ENCODE measurements around the gene RANBP17. TPM values are rescaled to one million over a fixed set of nuclear protein-coding genes. Genes with fewer than 3 reads are reported as not detected.

The RANBP17 gene
- total and polyA plus RNA-seq, 7 experiments from 2014 or later: 3.0 TPM; not detected in 6

DNA sequence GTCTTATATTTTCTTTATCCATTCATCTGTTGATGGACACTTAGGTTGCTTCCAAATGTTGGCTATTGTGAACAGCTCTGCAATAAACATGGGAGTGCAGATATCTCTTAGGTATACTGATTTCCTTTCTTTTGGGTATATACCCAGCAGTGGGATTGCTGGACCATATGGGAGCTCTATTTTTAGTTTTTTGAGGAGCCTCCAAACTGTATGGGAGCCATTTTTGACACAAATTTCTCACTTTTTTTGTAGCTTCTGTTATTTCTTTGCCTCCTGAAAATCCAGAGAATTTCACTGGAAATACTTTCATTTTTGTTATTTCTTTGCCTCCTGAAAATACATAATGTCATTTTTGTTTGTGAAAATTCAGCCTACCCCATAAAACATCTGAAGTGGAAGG is 15.0 kb upstream of the RANBP17 start:
- peaks cover 0 to 6% (median 1%) of the 10 kb centered on the region in 11 donors for H3K9me3 Mint-ChIP-seq
- DNase-seq (no peak), ATAC-seq (no peak)
- H3K36me3 ChIP-seq (ENCODE audit: control insufficient read depth in 2 of 3, insufficient read depth in 3 of 3, low read length in 3 of 3): no peaks in the 10 kb centered on the region
- no peaks in the 10 kb centered on the region for H3K4me1 Mint-ChIP-seq
- H3K4me3 Mint-ChIP-seq: no peak overlapping the region
- intact Hi-C loops (cut with micrococcal nuclease): no loop called here
- no peak overlapping the region for H3K4me3 ChIP-seq (ENCODE audit: low read length)
- H3K36me3 Mint-ChIP-seq: no peaks in the 10 kb centered on the region
- H3K27me3 Mint-ChIP-seq: peaks cover 0 to 22% (median 5%) of the 10 kb centered on the region in 5 donors
- no peak overlapping the region for H3K27ac Mint-ChIP-seq
- H3K9me3 ChIP-seq (ENCODE audit: control insufficient read depth in 2 of 3, low read length in 3 of 3): no peaks in the 10 kb centered on the region
- H3K4me1 ChIP-seq (ENCODE audit: control insufficient read depth in 2 of 2, insufficient read depth in 2 of 2, low read length in 2 of 2): no peaks in the 10 kb centered on the region
- no peak overlapping the region for H3K27ac ChIP-seq (ENCODE audit: low read depth, low read length)
- CTCF ChIA-PET: no interaction called here
- POLR2A ChIA-PET: no interaction called here
- H3K27me3 ChIP-seq (ENCODE audit: control insufficient read depth in 2 of 2, insufficient read depth in 2 of 2, low read length in 2 of 2): peaks cover 0 to 4% of the 10 kb centered on the region in 2 donors

DNA sequence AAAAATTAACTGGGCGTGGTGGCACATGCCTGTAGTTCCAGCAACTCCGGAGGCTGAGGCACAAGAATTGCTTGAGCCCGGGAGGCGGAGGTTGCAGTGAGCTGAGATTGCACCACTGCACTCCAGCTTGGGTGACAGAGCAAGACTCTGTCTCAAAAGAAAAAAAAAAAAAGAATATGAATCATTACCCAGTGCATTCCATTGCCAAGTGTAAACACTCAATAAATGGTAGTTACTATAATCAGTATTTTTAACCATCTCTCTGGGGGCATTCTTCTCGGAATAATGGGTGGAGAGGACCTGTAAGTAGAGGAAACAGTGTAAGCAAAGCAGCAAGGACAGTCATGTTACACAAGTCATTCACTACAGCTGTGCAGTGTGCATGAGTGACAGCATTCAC is 13.8 kb upstream of the RANBP17 start:
- H3K36me3 ChIP-seq (ENCODE audit: control insufficient read depth in 2 of 3, insufficient read depth in 3 of 3, low read length in 3 of 3): no peaks in the 10 kb centered on the region
- intact Hi-C loops (cut with micrococcal nuclease): no loop called here
- no peak for ATAC-seq
- H3K27me3 Mint-ChIP-seq: peaks cover 1 to 24% (median 9%) of the 10 kb centered on the region in 5 donors
- H3K27ac ChIP-seq (ENCODE audit: low read depth, low read length): no peak overlapping the region
- H3K4me3 ChIP-seq (ENCODE audit: low read length): no peak overlapping the region
- peaks cover 0 to 6% (median 0%) of the 10 kb centered on the region in 11 donors for H3K9me3 Mint-ChIP-seq
- H3K9me3 ChIP-seq (ENCODE audit: control insufficient read depth in 2 of 3, low read length in 3 of 3): no peaks in the 10 kb centered on the region
- ChIA-PET CTCF (no interaction called here), POLR2A (no interaction called here)
- H3K36me3 Mint-ChIP-seq: no peaks in the 10 kb centered on the region
- H3K4me3 Mint-ChIP-seq: no peak overlapping the region
- no peaks in the 10 kb centered on the region for H3K4me1 ChIP-seq (ENCODE audit: control insufficient read depth in 2 of 2, insufficient read depth in 2 of 2, low read length in 2 of 2)
- no peak for DNase-seq
- no peak overlapping the region for H3K27ac Mint-ChIP-seq
- no peaks in the 10 kb centered on the region for H3K4me1 Mint-ChIP-seq
- H3K27me3 ChIP-seq (ENCODE audit: control insufficient read depth in 2 of 2, insufficient read depth in 2 of 2, low read length in 2 of 2): peaks cover 0 to 3% of the 10 kb centered on the region in 2 donors

DNA sequence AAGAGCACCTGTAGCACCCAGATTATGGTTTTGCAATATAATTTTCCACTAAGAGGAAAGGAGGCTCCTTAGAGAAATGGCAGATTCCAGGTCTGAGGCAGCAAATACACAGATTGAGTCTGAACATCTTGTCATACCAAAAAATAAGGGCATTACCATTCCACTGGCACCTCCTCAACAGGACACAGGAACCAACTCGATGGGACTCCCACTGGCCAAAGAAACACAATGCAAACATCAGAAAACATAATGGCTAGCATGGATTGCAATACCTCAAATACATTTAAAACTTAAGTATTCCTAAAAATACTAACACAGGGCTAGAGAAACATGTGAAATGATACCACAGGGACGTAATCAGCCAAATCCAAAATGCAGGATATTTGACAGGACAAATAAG is 12.4 kb upstream of the RANBP17 start:
- Mint-ChIP-seq H3K27me3 (peaks cover 2 to 24% (median 9%) of the 10 kb centered on the region in 5 donors), H3K9me3 (peaks cover 0 to 6% (median 0%) of the 10 kb centered on the region in 11 donors), H3K27ac (no peak overlapping the region), H3K4me3 (no peak overlapping the region), H3K36me3 (no peaks in the 10 kb centered on the region), H3K4me1 (no peaks in the 10 kb centered on the region)
- no peak overlapping the region for H3K27ac ChIP-seq (ENCODE audit: low read depth, low read length)
- ATAC-seq: no peak
- H3K4me1 ChIP-seq (ENCODE audit: control insufficient read depth in 2 of 2, insufficient read depth in 2 of 2, low read length in 2 of 2): no peaks in the 10 kb centered on the region
- intact Hi-C loops (cut with micrococcal nuclease): no loop called here
- no peak for DNase-seq
- peaks cover 0 to 3% of the 10 kb centered on the region in 2 donors for H3K27me3 ChIP-seq (ENCODE audit: control insufficient read depth in 2 of 2, insufficient read depth in 2 of 2, low read length in 2 of 2)
- no peaks in the 10 kb centered on the region for H3K36me3 ChIP-seq (ENCODE audit: control insufficient read depth in 2 of 3, insufficient read depth in 3 of 3, low read length in 3 of 3)
- CTCF ChIA-PET: no interaction called here
- POLR2A ChIA-PET: no interaction called here
- no peak overlapping the region for H3K4me3 ChIP-seq (ENCODE audit: low read length)
- no peaks in the 10 kb centered on the region for H3K9me3 ChIP-seq (ENCODE audit: control insufficient read depth in 2 of 3, low read length in 3 of 3)

DNA sequence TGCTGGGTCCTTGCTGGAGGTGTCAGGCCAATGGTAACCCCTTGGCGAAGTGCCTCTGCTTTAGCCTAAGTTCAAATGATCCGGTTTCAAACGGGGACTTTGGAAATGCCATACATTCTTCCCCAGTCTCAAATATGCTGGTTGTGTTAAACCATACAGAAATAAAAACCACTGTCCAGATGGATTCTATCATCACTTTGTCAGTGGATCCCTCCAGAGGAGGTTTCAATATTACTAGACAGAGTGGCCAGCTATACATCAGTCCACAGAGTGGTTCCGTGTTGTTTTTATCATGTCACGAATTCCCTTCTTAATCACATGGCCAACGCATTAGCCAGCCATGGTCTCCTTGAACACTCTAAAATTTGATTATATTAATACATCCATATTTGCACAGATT is 7.3 kb upstream of the RANBP17 start:
- Mint-ChIP-seq H3K4me1 (no peaks in the 10 kb centered on the region), H3K27me3 (peaks cover 2 to 29% (median 17%) of the 10 kb centered on the region in 5 donors), H3K4me3 (no peak overlapping the region), H3K27ac (no peak overlapping the region), H3K9me3 (peaks cover 5 to 19% (median 11%) of the 10 kb centered on the region in 11 donors), H3K36me3 (peaks cover 0 to 9% (median 9%) of the 10 kb centered on the region in 5 donors)
- H3K4me1 ChIP-seq (ENCODE audit: control insufficient read depth in 2 of 2, insufficient read depth in 2 of 2, low read length in 2 of 2): no peaks in the 10 kb centered on the region
- intact Hi-C loops (cut with micrococcal nuclease): no loop called here
- ChIA-PET POLR2A (no interaction called here), CTCF (interaction anchor here (0.6 to 0.7 kb wide), 2 partner anchors 138 to 947 kb away, joined by 3 to 6 read pairs; no protein-coding TSS in a partner anchor)
- H3K27ac ChIP-seq (ENCODE audit: low read depth, low read length): no peak overlapping the region
- H3K27me3 ChIP-seq (ENCODE audit: control insufficient read depth in 2 of 2, insufficient read depth in 2 of 2, low read length in 2 of 2): peaks cover 0 to 3% of the 10 kb centered on the region in 2 donors
- peaks cover 0 to 4% (median 0%) of the 10 kb centered on the region in 3 experiments for H3K9me3 ChIP-seq (ENCODE audit: control insufficient read depth in 2 of 3, low read length in 3 of 3)
- H3K36me3 ChIP-seq (ENCODE audit: control insufficient read depth in 2 of 3, insufficient read depth in 3 of 3, low read length in 3 of 3): no peaks in the 10 kb centered on the region
- no peak for ATAC-seq
- no peak overlapping the region for H3K4me3 ChIP-seq (ENCODE audit: low read length)
- DNase-seq: no peak

DNA sequence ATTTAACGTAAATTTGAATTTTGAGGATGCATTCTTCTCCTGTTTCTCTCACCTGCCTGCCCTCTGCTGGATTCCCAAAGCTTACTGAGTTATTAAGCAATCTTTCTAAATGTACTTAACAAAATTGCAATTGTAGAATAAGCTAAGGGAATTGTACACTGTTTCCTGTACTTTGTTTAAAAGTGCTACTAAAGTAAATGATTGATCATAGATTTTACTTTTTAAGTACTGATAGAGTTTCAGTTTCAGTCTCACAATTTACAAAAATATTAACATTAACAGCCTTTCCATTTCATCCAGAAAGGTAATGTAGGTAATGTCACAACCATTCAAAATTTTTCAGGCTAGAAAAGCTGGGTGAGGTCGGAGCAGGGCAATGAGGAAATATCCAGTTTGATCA is 4.8 kb upstream of the RANBP17 start:
- ChIA-PET POLR2A (no interaction called here), CTCF (no interaction called here)
- H3K27me3 Mint-ChIP-seq: peaks cover 14 to 43% (median 28%) of the 10 kb centered on the region in 5 donors
- no peak overlapping the region for H3K27ac ChIP-seq (ENCODE audit: low read depth, low read length)
- H3K9me3 Mint-ChIP-seq: peaks cover 12 to 38% (median 25%) of the 10 kb centered on the region in 11 donors
- H3K4me3 ChIP-seq (ENCODE audit: low read length): no peak overlapping the region
- H3K36me3 Mint-ChIP-seq: peaks cover 12 to 23% (median 18%) of the 10 kb centered on the region in 5 donors
- DNase-seq: no peak
- no peaks in the 10 kb centered on the region for H3K36me3 ChIP-seq (ENCODE audit: control insufficient read depth in 2 of 3, insufficient read depth in 3 of 3, low read length in 3 of 3)
- H3K4me3 Mint-ChIP-seq: no peak overlapping the region
- intact Hi-C loops (cut with micrococcal nuclease): no loop called here
- no peak overlapping the region for H3K27ac Mint-ChIP-seq
- no peak for ATAC-seq
- H3K9me3 ChIP-seq (ENCODE audit: control insufficient read depth in 2 of 3, low read length in 3 of 3): peaks cover 0 to 22% (median 0%) of the 10 kb centered on the region in 3 experiments
- H3K27me3 ChIP-seq (ENCODE audit: control insufficient read depth in 2 of 2, insufficient read depth in 2 of 2, low read length in 2 of 2): peaks cover 0 to under 1% of the 10 kb centered on the region in 2 donors
- H3K4me1 Mint-ChIP-seq: peaks cover 2 to 13% (median 10%) of the 10 kb centered on the region in 7 donors
- H3K4me1 ChIP-seq (ENCODE audit: control insufficient read depth in 2 of 2, insufficient read depth in 2 of 2, low read length in 2 of 2): no peaks in the 10 kb centered on the region

DNA sequence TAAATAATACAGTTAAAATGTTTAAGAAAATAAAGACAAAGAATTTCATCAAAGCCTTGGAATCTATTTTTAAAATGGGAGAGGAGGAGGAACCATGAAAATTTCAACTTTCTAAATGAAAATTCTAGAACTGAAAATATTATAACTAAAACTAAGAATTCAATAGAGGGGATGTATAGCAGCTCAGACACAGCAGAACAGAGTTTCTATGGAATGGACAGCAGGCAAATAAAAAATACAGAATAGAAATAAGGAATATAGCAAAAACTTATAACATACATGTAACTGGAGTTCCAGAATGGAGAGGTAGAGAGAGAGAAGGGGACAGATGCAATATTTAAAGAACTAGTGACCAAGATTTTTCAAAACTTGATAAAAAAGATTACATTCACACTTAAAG is 1.4 kb upstream of the RANBP17 start:
- peaks cover 15 to 32% (median 28%) of the 10 kb centered on the region in 5 donors for H3K36me3 Mint-ChIP-seq
- Histone ChIP-seq H3K9me3 (ENCODE audit: control insufficient read depth in 2 of 3, low read length in 3 of 3) (peaks cover 0 to 22% (median 0%) of the 10 kb centered on the region in 3 experiments), H3K27me3 (ENCODE audit: control insufficient read depth in 2 of 2, insufficient read depth in 2 of 2, low read length in 2 of 2) (peaks cover 0 to 5% of the 10 kb centered on the region in 2 donors), H3K4me1 (ENCODE audit: control insufficient read depth in 2 of 2, insufficient read depth in 2 of 2, low read length in 2 of 2) (no peaks in the 10 kb centered on the region), H3K4me3 (ENCODE audit: low read length) (no peak overlapping the region), H3K36me3 (ENCODE audit: control insufficient read depth in 2 of 3, insufficient read depth in 3 of 3, low read length in 3 of 3) (no peaks in the 10 kb centered on the region), H3K27ac (ENCODE audit: low read depth, low read length) (no peak overlapping the region)
- no peak overlapping the region for H3K27ac Mint-ChIP-seq
- intact Hi-C loops (cut with micrococcal nuclease): no loop called here
- ChIA-PET POLR2A (no interaction called here), CTCF (no interaction called here)
- peaks cover 12 to 62% (median 29%) of the 10 kb centered on the region in 11 donors for H3K9me3 Mint-ChIP-seq
- DNase-seq: no peak
- no peak for ATAC-seq
- peaks cover 30 to 65% (median 50%) of the 10 kb centered on the region in 5 donors for H3K27me3 Mint-ChIP-seq
- peak overlapping the region in 6 of 10 donors; percentile 4 to 56 (median 38) for H3K4me3 Mint-ChIP-seq
- peaks cover 2 to 17% (median 10%) of the 10 kb centered on the region in 7 donors for H3K4me1 Mint-ChIP-seq

All from naive thymus-derived CD4-positive, alpha-beta T cell (primary cell).